WTC11 (cell line): ENCODE data around the gene SYTL2.

Experiments used
- JUN ChIP-seq: sonication (generic); formaldehyde crosslinking; IDR thresholded peaks from 2 replicates; pipeline ENCODE4 v1.8.0; 2023; ENCODE audit warnings: mild to moderate bottlenecking, missing genetic modification reagents
- SMAD4 ChIP-seq: sonication (generic); formaldehyde crosslinking; IDR thresholded peaks from 2 replicates; pipeline ENCODE4 v1.8.0; 2022; ENCODE audit warnings: mild to moderate bottlenecking, missing genetic modification reagents
- TF ChIP-seq, protein P1 (sequence below): sonication (generic); formaldehyde crosslinking; IDR thresholded peaks from 2 replicates; pipeline ENCODE4 v1.8.0; 2023; ENCODE audit warnings: mild to moderate bottlenecking, missing genetic modification reagents
- TF ChIP-seq, protein P2 (sequence below): sonication (generic); formaldehyde crosslinking; IDR thresholded peaks from 2 replicates; pipeline ENCODE4 v1.8.1; 2022; ENCODE audit warnings: low read depth, missing genetic modification reagents, borderline replicate concordance
- TF ChIP-seq, protein P3 (sequence below): fragments of 200-600 bp; IDR thresholded peaks from 2 replicates; pipeline ENCODE4 v1.8.0; 2022; ENCODE audit warnings: antibody characterized with exemption
- TF ChIP-seq, protein P4 (sequence below): sonication (generic); formaldehyde crosslinking; IDR thresholded peaks from 2 replicates; pipeline ENCODE4 v1.8.1; 2022; ENCODE audit warnings: low read depth, mild to moderate bottlenecking, moderate library complexity, missing genetic modification reagents, borderline replicate concordance

DNA sequence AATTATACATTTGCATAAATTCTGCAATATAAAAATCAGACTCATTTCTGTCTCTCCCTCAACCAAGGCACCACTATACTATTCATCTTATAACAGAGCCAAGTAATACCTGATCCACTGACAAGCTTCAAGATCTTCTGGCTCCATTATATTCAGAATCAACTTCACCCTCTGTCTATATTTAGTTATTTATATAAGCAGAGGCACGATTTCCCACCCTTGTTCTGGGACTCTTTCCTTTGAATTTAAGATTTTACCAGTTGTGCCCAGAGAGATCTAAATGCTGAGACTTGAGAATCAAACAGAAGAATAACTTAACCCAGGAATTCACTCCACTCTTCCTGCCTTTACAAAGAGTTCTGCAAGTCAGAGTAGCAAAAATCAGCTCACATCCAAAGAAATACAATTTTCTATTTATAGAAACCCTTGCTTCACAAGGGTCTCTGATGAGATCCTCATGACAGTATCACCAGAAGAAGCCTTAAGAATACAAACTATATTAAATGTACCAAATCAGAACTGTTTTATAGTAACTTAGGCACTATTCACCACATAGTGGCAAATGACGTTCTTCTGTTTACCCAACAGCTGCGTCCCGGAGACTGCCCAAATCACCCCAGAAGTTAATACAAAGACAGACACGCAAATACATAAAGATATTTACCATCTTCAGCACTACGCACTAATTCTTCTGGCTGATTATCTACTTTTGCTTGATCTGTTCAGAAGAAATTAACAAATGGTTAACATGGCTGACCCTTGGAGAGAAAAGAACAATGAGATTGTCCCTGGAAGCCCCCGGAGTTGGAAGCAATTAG lies 92.6 kb downstream of the SYTL2 start:
- TF ChIP-seq JUN (CRISPR knock-in tag) (no peak), SMAD4 (no peak)
- TF ChIP-seq, protein P1, sequence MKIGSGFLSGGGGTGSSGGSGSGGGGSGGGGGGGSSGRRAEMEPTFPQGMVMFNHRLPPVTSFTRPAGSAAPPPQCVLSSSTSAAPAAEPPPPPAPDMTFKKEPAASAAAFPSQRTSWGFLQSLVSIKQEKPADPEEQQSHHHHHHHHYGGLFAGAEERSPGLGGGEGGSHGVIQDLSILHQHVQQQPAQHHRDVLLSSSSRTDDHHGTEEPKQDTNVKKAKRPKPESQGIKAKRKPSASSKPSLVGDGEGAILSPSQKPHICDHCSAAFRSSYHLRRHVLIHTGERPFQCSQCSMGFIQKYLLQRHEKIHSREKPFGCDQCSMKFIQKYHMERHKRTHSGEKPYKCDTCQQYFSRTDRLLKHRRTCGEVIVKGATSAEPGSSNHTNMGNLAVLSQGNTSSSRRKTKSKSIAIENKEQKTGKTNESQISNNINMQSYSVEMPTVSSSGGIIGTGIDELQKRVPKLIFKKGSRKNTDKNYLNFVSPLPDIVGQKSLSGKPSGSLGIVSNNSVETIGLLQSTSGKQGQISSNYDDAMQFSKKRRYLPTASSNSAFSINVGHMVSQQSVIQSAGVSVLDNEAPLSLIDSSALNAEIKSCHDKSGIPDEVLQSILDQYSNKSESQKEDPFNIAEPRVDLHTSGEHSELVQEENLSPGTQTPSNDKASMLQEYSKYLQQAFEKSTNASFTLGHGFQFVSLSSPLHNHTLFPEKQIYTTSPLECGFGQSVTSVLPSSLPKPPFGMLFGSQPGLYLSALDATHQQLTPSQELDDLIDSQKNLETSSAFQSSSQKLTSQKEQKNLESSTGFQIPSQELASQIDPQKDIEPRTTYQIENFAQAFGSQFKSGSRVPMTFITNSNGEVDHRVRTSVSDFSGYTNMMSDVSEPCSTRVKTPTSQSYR (CRISPR knock-in tag) = no peak
- TF ChIP-seq, protein P2, sequence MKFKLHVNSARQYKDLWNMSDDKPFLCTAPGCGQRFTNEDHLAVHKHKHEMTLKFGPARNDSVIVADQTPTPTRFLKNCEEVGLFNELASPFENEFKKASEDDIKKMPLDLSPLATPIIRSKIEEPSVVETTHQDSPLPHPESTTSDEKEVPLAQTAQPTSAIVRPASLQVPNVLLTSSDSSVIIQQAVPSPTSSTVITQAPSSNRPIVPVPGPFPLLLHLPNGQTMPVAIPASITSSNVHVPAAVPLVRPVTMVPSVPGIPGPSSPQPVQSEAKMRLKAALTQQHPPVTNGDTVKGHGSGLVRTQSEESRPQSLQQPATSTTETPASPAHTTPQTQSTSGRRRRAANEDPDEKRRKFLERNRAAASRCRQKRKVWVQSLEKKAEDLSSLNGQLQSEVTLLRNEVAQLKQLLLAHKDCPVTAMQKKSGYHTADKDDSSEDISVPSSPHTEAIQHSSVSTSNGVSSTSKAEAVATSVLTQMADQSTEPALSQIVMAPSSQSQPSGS (CRISPR knock-in tag) = no peak
- TF ChIP-seq, protein P3, sequence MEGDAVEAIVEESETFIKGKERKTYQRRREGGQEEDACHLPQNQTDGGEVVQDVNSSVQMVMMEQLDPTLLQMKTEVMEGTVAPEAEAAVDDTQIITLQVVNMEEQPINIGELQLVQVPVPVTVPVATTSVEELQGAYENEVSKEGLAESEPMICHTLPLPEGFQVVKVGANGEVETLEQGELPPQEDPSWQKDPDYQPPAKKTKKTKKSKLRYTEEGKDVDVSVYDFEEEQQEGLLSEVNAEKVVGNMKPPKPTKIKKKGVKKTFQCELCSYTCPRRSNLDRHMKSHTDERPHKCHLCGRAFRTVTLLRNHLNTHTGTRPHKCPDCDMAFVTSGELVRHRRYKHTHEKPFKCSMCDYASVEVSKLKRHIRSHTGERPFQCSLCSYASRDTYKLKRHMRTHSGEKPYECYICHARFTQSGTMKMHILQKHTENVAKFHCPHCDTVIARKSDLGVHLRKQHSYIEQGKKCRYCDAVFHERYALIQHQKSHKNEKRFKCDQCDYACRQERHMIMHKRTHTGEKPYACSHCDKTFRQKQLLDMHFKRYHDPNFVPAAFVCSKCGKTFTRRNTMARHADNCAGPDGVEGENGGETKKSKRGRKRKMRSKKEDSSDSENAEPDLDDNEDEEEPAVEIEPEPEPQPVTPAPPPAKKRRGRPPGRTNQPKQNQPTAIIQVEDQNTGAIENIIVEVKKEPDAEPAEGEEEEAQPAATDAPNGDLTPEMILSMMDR = no peak
- TF ChIP-seq, protein P4, sequence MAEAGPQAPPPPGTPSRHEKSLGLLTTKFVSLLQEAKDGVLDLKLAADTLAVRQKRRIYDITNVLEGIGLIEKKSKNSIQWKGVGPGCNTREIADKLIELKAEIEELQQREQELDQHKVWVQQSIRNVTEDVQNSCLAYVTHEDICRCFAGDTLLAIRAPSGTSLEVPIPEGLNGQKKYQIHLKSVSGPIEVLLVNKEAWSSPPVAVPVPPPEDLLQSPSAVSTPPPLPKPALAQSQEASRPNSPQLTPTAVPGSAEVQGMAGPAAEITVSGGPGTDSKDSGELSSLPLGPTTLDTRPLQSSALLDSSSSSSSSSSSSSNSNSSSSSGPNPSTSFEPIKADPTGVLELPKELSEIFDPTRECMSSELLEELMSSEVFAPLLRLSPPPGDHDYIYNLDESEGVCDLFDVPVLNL = no peak
